H1 (cell line): Measurements from ENCODE around the gene ARSB. TPM values are rescaled to one million over a fixed set of nuclear protein-coding genes. Genes with fewer than 3 reads are reported as not detected.

Experiments
- CTCF ChIA-PET: fragments of 300-600 bp; sonication (Branson Sonifier 250); formaldehyde crosslinking; loops from one replicate; lab custom pipeline; 2021; ENCODE audit not compliant: partially characterized antibody; lab: Charles Lee
- POLR2A ChIA-PET: fragments of 300-600 bp; sonication (Branson Sonifier 250); formaldehyde crosslinking; loops from one replicate; lab custom pipeline; 2021; ENCODE audit warnings: inconsistent platforms; ENCODE audit not compliant: partially characterized antibody; lab: Charles Lee
- DNase-seq, 2 experiments: peaks; one replicate each; pipeline versions ENCODE4 v3.0.0 to v3.0.0-alpha.2; 2010 to 2022; ENCODE audit warnings: low spot score in 2 of 2, low read depth in 1 of 2, mixed read lengths in 1 of 2
- FAIRE-seq: peaks from 2 replicates; lab custom pipeline; 2011; peaks lifted over from hg19 to GRCh38; lab: Jason Lieb, UNC
- H2AFZ ChIP-seq: 2 replicates; pipeline ENCODE4 v1.8.1; 2012; ENCODE audit warnings: low read length, inconsistent platforms
- H2AK5ac ChIP-seq: 2 replicates; pipeline ENCODE4 v1.6.1; 2013; ENCODE audit warnings: low read depth, low read length
- H2BK120ac ChIP-seq: replicated peaks from 2 replicates; pipeline ENCODE3; 2013; ENCODE audit warnings: low read depth, low read length, inconsistent platforms
- H2BK12ac ChIP-seq: 2 replicates; pipeline ENCODE4 v1.6.1; 2013; ENCODE audit warnings: low read depth, low read length
- H2BK15ac ChIP-seq: 2 replicates; pipeline ENCODE4 v1.6.1; 2013; ENCODE audit warnings: low read length
- H2BK20ac ChIP-seq: 2 replicates; pipeline ENCODE4 v1.6.1; 2013; ENCODE audit warnings: low read length
- H2BK5ac ChIP-seq: 2 replicates; pipeline ENCODE4 v1.6.1; 2013; ENCODE audit warnings: low read depth, low read length
- H3K14ac ChIP-seq: 2 replicates; pipeline ENCODE4 v1.6.1; 2013; ENCODE audit warnings: inconsistent platforms; ENCODE audit not compliant: insufficient read length
- H3K18ac ChIP-seq: 2 replicates; pipeline ENCODE4 v1.6.1; 2013; ENCODE audit warnings: low read length; ENCODE audit errors: extremely low read depth
- H3K23ac ChIP-seq: 2 replicates; pipeline ENCODE4 v1.6.1; 2013; ENCODE audit warnings: inconsistent platforms; ENCODE audit not compliant: insufficient read length
- H3K23me2 ChIP-seq: 2 replicates; pipeline ENCODE4 v1.6.1; 2013; ENCODE audit warnings: low read depth, low read length
- H3K27ac ChIP-seq: 2 replicates; pipeline ENCODE4 v1.6.1; 2011; ENCODE audit warnings: low read depth, low read length, inconsistent platforms
- H3K27me3 ChIP-seq, 4 experiments: replicated peaks in 1 of 4; 1 replicate in 1 of 4; 2 replicates in 3 of 4; pipeline versions ENCODE4 v1.6.1 to v1.8.1; 2011 to 2013; ENCODE audit warnings: low read length in 3 of 4, mild to moderate bottlenecking in 3 of 4, inconsistent platforms in 2 of 4, mixed read lengths in 2 of 4, moderate library complexity in 1 of 4; ENCODE audit not compliant: control insufficient read depth in 3 of 4, insufficient read depth in 3 of 4; ENCODE audit errors: extremely low read depth in 1 of 4
- H3K36me3 ChIP-seq, 4 experiments: 2 replicates each; pipeline versions ENCODE4 v1.6.1 to v1.8.1; 2011 to 2013; ENCODE audit warnings: mild to moderate bottlenecking in 4 of 4, low read length in 3 of 4, moderate library complexity in 2 of 4, control low read depth in 1 of 4, inconsistent platforms in 1 of 4; ENCODE audit not compliant: insufficient read depth in 4 of 4, control insufficient read depth in 2 of 4
- H3K4ac ChIP-seq: replicated peaks from 2 replicates; pipeline ENCODE3; 2013; ENCODE audit warnings: low read length, low read depth, mixed read lengths, inconsistent platforms; ENCODE audit not compliant: insufficient read length
- H3K4me1 ChIP-seq, 4 experiments: replicated peaks in 1 of 4; 1 replicate in 1 of 4; 2 replicates in 3 of 4; pipeline versions ENCODE4 v1.6.1 to v1.8.1; 2011 to 2013; ENCODE audit warnings: low read length in 3 of 4, inconsistent platforms in 2 of 4, mixed read lengths in 1 of 4; ENCODE audit not compliant: insufficient read depth in 4 of 4, control insufficient read depth in 3 of 4
- H3K4me2 ChIP-seq, 2 experiments: 2 replicates each; pipeline versions ENCODE4 v1.6.1 to v1.8.1; 2011 to 2013; ENCODE audit warnings: low read depth in 2 of 2, low read length in 2 of 2, control low read depth in 1 of 2, inconsistent platforms in 1 of 2, mild to moderate bottlenecking in 1 of 2; ENCODE audit not compliant: insufficient read depth in 1 of 2
- H3K4me3 ChIP-seq, 4 experiments: fragments of 200-600, 300-600 bp in 1 of 4; sonication (generic), shearing (Covaris generic), sonication (Bioruptor Twin) in 1 of 4; 2 replicates each; pipeline versions ENCODE4 v1.5.1 to v1.8.1; 2011 to 2016; ENCODE audit warnings: low read length in 4 of 4, low read depth in 3 of 4, control low read depth in 2 of 4, inconsistent platforms in 2 of 4, mild to moderate bottlenecking in 2 of 4, mixed read lengths in 1 of 4, moderate library complexity in 1 of 4; ENCODE audit not compliant: insufficient read depth in 2 of 4; ENCODE audit errors: extremely low read depth in 1 of 4
- H3K56ac ChIP-seq: replicated peaks from 2 replicates; pipeline ENCODE3; 2013; ENCODE audit warnings: low read depth, mild to moderate bottlenecking, mixed read lengths, low read length, inconsistent platforms; ENCODE audit not compliant: insufficient read length
- H3K79me1 ChIP-seq: 2 replicates; pipeline ENCODE4 v1.6.1; 2013; ENCODE audit warnings: low read depth, low read length, control low read depth
- H3K79me2 ChIP-seq, 2 experiments: 2 replicates each; pipeline versions ENCODE4 v1.6.1 to v1.8.1; 2012 to 2013; ENCODE audit warnings: low read length in 2 of 2, mild to moderate bottlenecking in 2 of 2, inconsistent platforms in 1 of 2; ENCODE audit not compliant: insufficient read depth in 2 of 2, control insufficient read depth in 1 of 2
- H3K9ac ChIP-seq, 4 experiments: replicated peaks in 1 of 4; 1 replicate in 1 of 4; 2 replicates in 3 of 4; pipeline versions ENCODE4 v1.6.1 to v1.8.1; 2011 to 2013; ENCODE audit warnings: low read depth in 3 of 4, low read length in 3 of 4, control low read depth in 2 of 4, mild to moderate bottlenecking in 2 of 4, moderate library complexity in 2 of 4, inconsistent platforms in 1 of 4; ENCODE audit errors: extremely low read depth in 1 of 4
- H3K9me3 ChIP-seq, 2 experiments: 2 replicates each; pipeline versions ENCODE4 v1.6.1 to v1.8.1; 2012 to 2013; ENCODE audit warnings: mild to moderate bottlenecking in 2 of 2, moderate library complexity in 2 of 2, control low read depth in 1 of 2, inconsistent platforms in 1 of 2, low read depth in 1 of 2, low read length in 1 of 2, mixed read lengths in 1 of 2; ENCODE audit not compliant: insufficient read depth in 2 of 2
- H4K20me1 ChIP-seq, 2 experiments: replicated peaks in 1 of 2; 2 replicates each; pipeline versions ENCODE3 to v1.8.1; 2011 to 2013; ENCODE audit warnings: inconsistent platforms in 2 of 2, low read length in 2 of 2, mild to moderate bottlenecking in 1 of 2; ENCODE audit not compliant: insufficient read depth in 2 of 2, control insufficient read depth in 1 of 2
- H4K5ac ChIP-seq: 2 replicates; pipeline ENCODE4 v1.6.1; 2013; ENCODE audit warnings: low read length, low read depth, mixed read lengths, inconsistent platforms; ENCODE audit not compliant: insufficient read length
- H4K8ac ChIP-seq: 2 replicates; pipeline ENCODE4 v1.8.0; 2013; ENCODE audit warnings: mild to moderate bottlenecking, moderate library complexity, low read length, inconsistent platforms; ENCODE audit not compliant: insufficient read depth; ENCODE audit errors: extremely low read depth
- H4K91ac ChIP-seq: replicated peaks from 2 replicates; pipeline ENCODE3; 2013; ENCODE audit warnings: low read length, mixed read lengths, inconsistent platforms; ENCODE audit not compliant: insufficient read length
- BCL11A ChIP-seq, 2 experiments: IDR thresholded peaks; one replicate each; pipeline ENCODE4 v1.6.1; 2011; ENCODE audit warnings: low read depth in 2 of 2, low read length in 2 of 2, mild to moderate bottlenecking in 2 of 2
- CREB1 ChIP-seq: IDR thresholded peaks from 2 replicates; pipeline ENCODE4 v1.6.1; 2012; ENCODE audit warnings: inconsistent platforms
- HDAC2 ChIP-seq, 2 experiments: fragments of 300-600 bp in 1 of 2; sonication (generic) in 1 of 2; IDR thresholded peaks; 2 replicates each; pipeline ENCODE4 v1.6.1; 2011 to 2012; ENCODE audit warnings: low read depth in 2 of 2, low read length in 2 of 2, mild to moderate bottlenecking in 2 of 2, moderate library complexity in 2 of 2, borderline replicate concordance in 1 of 2, inconsistent platforms in 1 of 2
- KDM5A ChIP-seq: fragments of 200-600 bp; IDR thresholded peaks from 2 replicates; pipeline ENCODE4 v1.7.1; 2012; ENCODE audit warnings: mild to moderate bottlenecking, low read length, inconsistent platforms, mixed read lengths
- RAD21 ChIP-seq, 2 experiments: IDR thresholded peaks in 1 of 2; conservative IDR thresholded peaks in 1 of 2; 2 replicates each; pipeline ENCODE4 v1.6.1; 2011; ENCODE audit warnings: low read depth in 2 of 2, low read length in 2 of 2, improper control_type of control experiment in 1 of 2, inconsistent platforms in 1 of 2, mild to moderate bottlenecking in 1 of 2, moderate library complexity in 1 of 2
- SIRT6 ChIP-seq: IDR thresholded peaks from one replicate; pipeline ENCODE4 v1.7.1; 2012; ENCODE audit warnings: low read length, inconsistent platforms
- SP2 ChIP-seq: IDR thresholded peaks from 2 replicates; pipeline ENCODE4 v1.6.1; 2012; ENCODE audit warnings: mild to moderate bottlenecking, low read length, inconsistent platforms
- WGBS, 2 experiments: shearing (Covaris generic) in 1 of 2; methylation state at CpG; one replicate each; pipeline versions ENCODE4 v1.1.6 to v1.1.7; 2013 to 2015; ENCODE audit warnings: low lambda C conversion rate in 2 of 2, mixed read lengths in 2 of 2, inconsistent platforms in 1 of 2, low coverage in 1 of 2, missing lambda C conversion rate in 1 of 2; ENCODE audit not compliant: insufficient replicate concordance in 2 of 2, insufficient coverage in 1 of 2, insufficient read length in 1 of 2; ENCODE audit errors: extremely low coverage in 1 of 2, missing lambda C conversion rate in 1 of 2; 5-methylcytosine and 5-hydroxymethylcytosine counted together
- polyA plus RNA-seq, 7 experiments: library from polyadenylated mRNA; depleted of rRNA in 3 of 7; stranded (reverse) in 5 of 7; unstranded in 2 of 7; fragments of >200 nt in 5 of 7; fragments of 200-250 nt in 2 of 7; gene quantifications; 1 replicate in 5 of 7; 2 replicates in 1 of 7; 4 replicates in 1 of 7; pipeline versions ENCODE4 v1.2.1 to v1.2.3, GENCODE V29; 2011 to 2013; ENCODE audit warnings: missing spikeins in 2 of 7, mixed read lengths in 2 of 7
- total RNA-seq: library from RNA; stranded (reverse); fragmentation: NEBNext Ultra II Directional; extraction: Animal tissue kit (Norgen Biotek cat#: 25700); gene quantifications from 2 replicates; pipeline ENCODE4 v1.2.1, GENCODE V29; 2021
- TF ChIP-seq, protein P1 (sequence below): IDR thresholded peaks from 2 replicates; pipeline ENCODE4 v1.6.1; 2011; ENCODE audit warnings: low read depth, mild to moderate bottlenecking, low read length; ENCODE audit not compliant: insufficient read depth

The ARSB gene
- total and polyA plus RNA-seq, 2 of the 8 experiments (the other 6 are each of a cell fraction or from before 2014, with no cell fraction given) = 6.4 to 13.9 TPM

DNA sequence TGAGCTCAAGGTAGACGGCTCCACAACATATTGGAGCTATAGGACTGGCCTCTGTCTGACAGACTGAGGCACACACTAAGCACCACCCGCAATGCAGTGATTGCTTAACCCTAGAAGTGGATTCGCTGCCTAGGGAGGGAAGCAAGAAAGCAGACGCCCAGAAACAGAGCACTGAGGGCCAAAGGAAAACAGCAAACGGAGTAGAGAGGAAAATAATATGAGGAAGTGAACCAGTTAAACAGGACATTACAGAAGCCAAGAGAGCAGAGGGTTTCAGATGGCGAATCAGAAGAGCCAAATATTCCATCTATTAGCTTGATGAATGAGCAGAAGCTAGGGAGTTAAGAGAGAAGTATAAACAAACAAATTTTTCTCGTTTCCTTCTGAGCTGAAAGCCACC lies 197.3 kb downstream of the ARSB start:
- no peak overlapping the region for H4K91ac ChIP-seq
- CTCF ChIA-PET = interaction anchor here (1.1 to 1.3 kb wide), 2 partner anchors 10 to 99 kb away, joined by 3 to 4 read pairs; no protein-coding TSS in a partner anchor
- H3K23me2 ChIP-seq = no peaks in the 10 kb centered on the region
- FAIRE-seq = no peak
- no peak overlapping the region for H2BK120ac ChIP-seq
- no peak overlapping the region for H3K14ac ChIP-seq
- no peaks in the 10 kb centered on the region for H3K79me1 ChIP-seq
- H3K56ac ChIP-seq = no peak overlapping the region
- H2BK20ac ChIP-seq = no peak overlapping the region
- no peaks in the 10 kb centered on the region; a peak in 1 of 8 replicates for H3K36me3 ChIP-seq
- no peak overlapping the region for H3K4me3 ChIP-seq
- H2AFZ ChIP-seq = no peak overlapping the region
- H3K4ac ChIP-seq = no peak overlapping the region
- H3K27me3 ChIP-seq = no peaks in the 10 kb centered on the region
- H3K79me2 ChIP-seq = no peaks in the 10 kb centered on the region
- POLR2A ChIA-PET = no interaction called here
- no peak overlapping the region for H2BK15ac ChIP-seq
- no peaks in the 10 kb centered on the region for H3K9me3 ChIP-seq
- no peaks in the 10 kb centered on the region for H4K20me1 ChIP-seq
- no peak overlapping the region for H2BK5ac ChIP-seq
- H2BK12ac ChIP-seq = no peak overlapping the region
- no peak for DNase-seq
- H3K4me1 ChIP-seq = no peaks in the 10 kb centered on the region
- H3K9ac ChIP-seq = no peak overlapping the region
- H4K8ac ChIP-seq = no peak overlapping the region
- H3K27ac ChIP-seq = no peak overlapping the region
- H3K18ac ChIP-seq = no peak overlapping the region
- 90% methylated on average over 7 of the region's 7 CpGs; no CpG with 5 or more reads in 1 of the 2 experiments for WGBS, 2 experiments
- H3K4me2 ChIP-seq = no peak overlapping the region
- no peak overlapping the region for H3K23ac ChIP-seq
- H4K5ac ChIP-seq = no peak overlapping the region
- no peak overlapping the region for H2AK5ac ChIP-seq
- TF ChIP-seq SIRT6 (no peak), RAD21 (IDR thresholded peaks at IDR 0.05 in 1 of 2, conservative IDR thresholded peaks at IDR 0.05 in 1 of 2; ENCODE audit: low read depth in 2 of 2, low read length in 2 of 2) (no peak), CREB1 (no peak), HDAC2 (IDR thresholded peaks at IDR 0.05; ENCODE audit: borderline replicate concordance in 1 of 2, low read depth in 2 of 2, low read length in 2 of 2) (no peak), KDM5A (no peak), BCL11A (IDR thresholded peaks at IDR 0.05; ENCODE audit: low read depth in 2 of 2, low read length in 2 of 2) (no peak), SP2 (no peak)
- TF ChIP-seq, protein P1, sequence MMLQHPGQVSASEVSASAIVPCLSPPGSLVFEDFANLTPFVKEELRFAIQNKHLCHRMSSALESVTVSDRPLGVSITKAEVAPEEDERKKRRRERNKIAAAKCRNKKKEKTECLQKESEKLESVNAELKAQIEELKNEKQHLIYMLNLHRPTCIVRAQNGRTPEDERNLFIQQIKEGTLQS = no peak
